Thoracic aorta (tissue), 2 donors: ENCODE measurements around the gene PNMA6E. TPM values are rescaled to one million over a fixed set of nuclear protein-coding genes. Genes with fewer than 3 reads are reported as not detected.

Source experiments
- ATAC-seq: fragments of 150-250 bp; one replicate; pipeline ENCODE4 v1.8.0; 2017; ENCODE audit warnings: low read depth; ENCODE audit not compliant: insufficient number of reproducible peaks, low FRiP score
- DNase-seq: peaks from one replicate; pipeline ENCODE4 v3.0.0-alpha.2; 2020; ENCODE audit warnings: low spot score
- H3K27ac ChIP-seq, 2 donors: fragments of 200-600 bp; sonication (generic); 1 replicate in 1 of 2; 2 replicates in 1 of 2; pipeline ENCODE4 v1.5.1; 2016; ENCODE audit warnings: mild to moderate bottlenecking in 2 of 2, moderate library complexity in 2 of 2
- H3K27me3 ChIP-seq: fragments of 200-600 bp; sonication (generic); replicated peaks from 2 replicates; pipeline ENCODE4 v1.6.0; 2016; ENCODE audit warnings: mild to moderate bottlenecking; ENCODE audit not compliant: insufficient read depth
- H3K36me3 ChIP-seq: fragments of 200-600 bp; sonication (generic); one replicate; pipeline ENCODE4 v1.5.1; 2016
- H3K4me1 ChIP-seq, 2 donors: fragments of 200-600 bp; sonication (generic); 1 replicate in 1 of 2; 2 replicates in 1 of 2; pipeline versions ENCODE4 v1.5.1 to v1.6.0; 2016; ENCODE audit warnings: low read depth in 2 of 2, mild to moderate bottlenecking in 1 of 2; ENCODE audit not compliant: control insufficient read depth in 1 of 2
- H3K4me3 ChIP-seq: fragments of 200-600 bp; sonication (generic); 2 replicates; pipeline ENCODE4 v1.5.1; 2016; ENCODE audit warnings: mild to moderate bottlenecking
- H3K9me3 ChIP-seq: fragments of 200-600 bp; sonication (generic); 2 replicates; pipeline ENCODE4 v1.5.1; 2016
- total RNA-seq, 2 donors: library from RNA; depleted of rRNA; stranded (reverse); fragments of >200 nt; gene quantifications; one replicate each; pipeline versions ENCODE4 v1.1.0 to v1.2.3, GENCODE V29; 2016
- TF ChIP-seq, protein P1 (sequence below): fragments of 200-600 bp; sonication (generic); IDR thresholded peaks from one replicate; pipeline ENCODE4 v1.5.1; 2019; ENCODE audit warnings: antibody characterized with exemption

Gene PNMA6E
- total RNA-seq, 2 donors from 2014 or later, result not detected

- Histone ChIP-seq H3K4me3 (no peak overlapping the region), H3K4me1 (no peaks in the 10 kb centered on the region), H3K27me3 (no peaks in the 10 kb centered on the region), H3K36me3 (no peaks in the 10 kb centered on the region), H3K27ac (no peak overlapping the region), H3K9me3 (no peaks in the 10 kb centered on the region)
- TF ChIP-seq, protein P1, sequence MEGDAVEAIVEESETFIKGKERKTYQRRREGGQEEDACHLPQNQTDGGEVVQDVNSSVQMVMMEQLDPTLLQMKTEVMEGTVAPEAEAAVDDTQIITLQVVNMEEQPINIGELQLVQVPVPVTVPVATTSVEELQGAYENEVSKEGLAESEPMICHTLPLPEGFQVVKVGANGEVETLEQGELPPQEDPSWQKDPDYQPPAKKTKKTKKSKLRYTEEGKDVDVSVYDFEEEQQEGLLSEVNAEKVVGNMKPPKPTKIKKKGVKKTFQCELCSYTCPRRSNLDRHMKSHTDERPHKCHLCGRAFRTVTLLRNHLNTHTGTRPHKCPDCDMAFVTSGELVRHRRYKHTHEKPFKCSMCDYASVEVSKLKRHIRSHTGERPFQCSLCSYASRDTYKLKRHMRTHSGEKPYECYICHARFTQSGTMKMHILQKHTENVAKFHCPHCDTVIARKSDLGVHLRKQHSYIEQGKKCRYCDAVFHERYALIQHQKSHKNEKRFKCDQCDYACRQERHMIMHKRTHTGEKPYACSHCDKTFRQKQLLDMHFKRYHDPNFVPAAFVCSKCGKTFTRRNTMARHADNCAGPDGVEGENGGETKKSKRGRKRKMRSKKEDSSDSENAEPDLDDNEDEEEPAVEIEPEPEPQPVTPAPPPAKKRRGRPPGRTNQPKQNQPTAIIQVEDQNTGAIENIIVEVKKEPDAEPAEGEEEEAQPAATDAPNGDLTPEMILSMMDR, result no peak
- DNase-seq, result no peak
- no peak for ATAC-seq
Measured at GRCh38 chrX:153441296-153441695, 40.1 kb upstream of the PNMA6E start.

DNA sequence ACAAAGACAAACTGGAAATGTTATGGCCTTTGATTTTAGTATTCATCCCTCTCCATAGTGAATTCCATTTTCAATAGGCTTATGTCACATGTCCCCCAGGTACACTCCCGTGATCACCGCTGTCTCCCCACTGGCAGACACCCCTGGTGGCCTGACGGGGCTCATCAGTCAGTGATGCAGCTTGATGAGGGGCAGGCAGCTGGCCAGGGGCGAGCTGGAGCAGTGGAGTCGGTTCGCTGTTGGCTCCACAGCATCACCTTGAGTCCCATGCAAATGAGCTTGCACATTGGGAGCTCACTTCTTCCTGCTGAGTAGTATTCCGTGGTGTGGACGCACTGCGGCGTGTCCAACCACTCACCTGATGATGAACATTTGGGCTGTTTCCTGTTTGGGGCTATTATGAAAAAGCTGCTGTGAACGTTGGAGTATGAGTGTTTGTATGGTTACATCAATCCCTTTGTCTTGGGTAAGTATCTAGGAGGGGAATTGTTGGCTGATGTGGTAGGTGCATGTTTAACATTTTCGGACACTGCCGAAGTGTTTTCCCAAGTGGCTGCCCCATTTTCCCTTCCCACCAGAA lies 39.5 kb upstream of the PNMA6E start:
- Histone ChIP-seq H3K27ac (no peak overlapping the region), H3K4me3 (no peak overlapping the region), H3K36me3 (no peaks in the 10 kb centered on the region), H3K27me3 (no peaks in the 10 kb centered on the region), H3K9me3 (no peaks in the 10 kb centered on the region), H3K4me1 (no peaks in the 10 kb centered on the region)
- DNase-seq (no peak), ATAC-seq (no peak)
- TF ChIP-seq, protein P1, result no peak

GRCh38 chrX:153439977-153440376 lies 38.8 kb upstream of the PNMA6E start:
- H3K4me3 ChIP-seq, result no peak overlapping the region
- H3K9me3 ChIP-seq, result no peaks in the 10 kb centered on the region
- ATAC-seq, result no peak
- no peaks in the 10 kb centered on the region for H3K4me1 ChIP-seq
- TF ChIP-seq, protein P1, result no peak
- H3K36me3 ChIP-seq, result no peaks in the 10 kb centered on the region
- H3K27me3 ChIP-seq, result no peaks in the 10 kb centered on the region
- DNase-seq, result no peak
- no peak overlapping the region for H3K27ac ChIP-seq

DNA sequence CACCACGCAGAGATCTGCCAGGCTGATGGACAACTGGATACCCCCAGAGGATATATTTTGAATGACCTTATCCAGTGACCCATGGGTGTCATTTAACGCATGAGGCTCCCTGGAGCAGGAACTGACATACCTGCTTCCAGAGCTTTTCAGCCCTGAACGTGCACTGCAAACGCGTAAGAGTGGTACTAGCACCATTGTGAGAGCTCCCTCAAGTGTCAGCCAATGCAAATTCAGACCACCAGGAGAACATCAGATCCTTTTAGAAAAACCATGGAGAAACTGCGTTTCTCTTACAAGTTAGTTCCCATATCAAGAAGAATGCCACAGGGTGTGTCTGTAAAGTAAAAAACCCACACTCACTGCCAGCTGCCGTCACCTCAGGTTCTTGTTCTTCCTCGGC lies 37.4 kb upstream of the PNMA6E start:
- DNase-seq, result no peak
- ATAC-seq, result no peak

DNA sequence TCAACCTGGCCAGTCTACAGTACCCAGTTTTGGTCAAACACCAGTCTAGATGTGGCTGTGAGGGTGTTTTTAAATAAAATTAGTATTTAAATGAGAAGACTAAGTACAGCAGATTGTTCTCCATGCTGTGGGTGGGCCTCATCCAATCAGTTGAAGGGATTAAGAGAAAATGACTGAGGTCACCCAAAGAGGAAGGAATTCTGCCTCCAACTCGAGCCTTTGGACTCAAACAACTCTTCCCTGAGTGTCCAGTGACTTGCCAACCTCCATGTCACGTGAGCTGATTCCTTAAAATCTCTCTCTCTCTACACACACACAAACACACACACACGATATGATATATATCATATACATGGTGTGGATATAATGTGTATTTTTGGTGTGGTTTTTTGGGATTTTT lies 34.7 kb upstream of the PNMA6E start:
- TF ChIP-seq, protein P1, result no peak
- no peak for DNase-seq

More for the DNA sequence above, 37.4 kb upstream of the PNMA6E start:
- Histone ChIP-seq H3K36me3 (no peaks in the 10 kb centered on the region), H3K27ac (no peak overlapping the region), H3K4me1 (no peaks in the 10 kb centered on the region), H3K4me3 (no peak overlapping the region), H3K27me3 (no peaks in the 10 kb centered on the region), H3K9me3 (no peaks in the 10 kb centered on the region)
- TF ChIP-seq, protein P1, result peak; percentile 23

More for the DNA sequence above, 34.7 kb upstream of the PNMA6E start:
- Histone ChIP-seq H3K9me3 (no peaks in the 10 kb centered on the region), H3K27ac (no peak overlapping the region), H3K4me1 (no peaks in the 10 kb centered on the region), H3K4me3 (no peak overlapping the region), H3K36me3 (no peaks in the 10 kb centered on the region), H3K27me3 (no peaks in the 10 kb centered on the region)
- no peak for ATAC-seq
